Neural progenitor cell (in vitro differentiated cells): Measurements from ENCODE around the gene CD2AP. TPM values are rescaled to one million over a fixed set of nuclear protein-coding genes. Genes with fewer than 3 reads are reported as not detected.
"Not testable (repeated sequence)": the region's sequence is repeated elsewhere in the genome, so short reads cannot be mapped to it uniquely, and the experiment has no call there.

Experiments
- DNase-seq: peaks from one replicate; pipeline ENCODE4 v3.0.0-alpha.2; 2016; ENCODE audit warnings: low spot score
- H2AFZ ChIP-seq: fragments of 200-600 bp; sonication (generic); replicated peaks from 2 replicates; pipeline ENCODE4 v1.6.1; 2016; ENCODE audit warnings: antibody characterized with exemption
- H3F3A ChIP-seq: fragments of 200-600 bp; sonication (generic); 2 replicates; pipeline ENCODE4 v1.6.1; 2016; ENCODE audit warnings: antibody characterized with exemption, low read depth
- H3K27ac ChIP-seq: fragments of 200-600 bp; sonication (generic); 2 replicates; pipeline ENCODE4 v1.5.1; 2016; ENCODE audit warnings: mild to moderate bottlenecking
- H3K27me3 ChIP-seq: fragments of 200-600 bp; sonication (generic); 2 replicates; pipeline ENCODE4 v1.6.1; 2016; ENCODE audit warnings: mild to moderate bottlenecking, moderate library complexity
- H3K36me3 ChIP-seq: fragments of 200-600 bp; sonication (generic); 2 replicates; pipeline ENCODE4 v1.5.1; 2016
- H3K4me1 ChIP-seq: fragments of 200-600 bp; sonication (generic); 2 replicates; pipeline ENCODE4 v1.6.1; 2016; ENCODE audit warnings: mixed run types
- H3K4me2 ChIP-seq: fragments of 200-600 bp; sonication (generic); 2 replicates; pipeline ENCODE4 v1.6.1; 2016
- H3K4me3 ChIP-seq: fragments of 200-600 bp; sonication (generic); 2 replicates; pipeline ENCODE4 v1.5.1; 2016
- H3K79me2 ChIP-seq: fragments of 200-600 bp; sonication (generic); 2 replicates; pipeline ENCODE4 v1.6.1; 2016; ENCODE audit warnings: low read depth
- H3K9ac ChIP-seq: fragments of 200-600 bp; sonication (generic); 2 replicates; pipeline ENCODE4 v1.6.1; 2016
- H3K9me3 ChIP-seq: fragments of 200-600 bp; sonication (generic); 2 replicates; pipeline ENCODE4 v1.5.1; 2016; ENCODE audit warnings: low read depth
- H4K20me1 ChIP-seq: fragments of 200-600 bp; sonication (generic); 2 replicates; pipeline ENCODE4 v1.6.1; 2016; ENCODE audit warnings: low read depth
- H3K27ac Mint-ChIP-seq: 3 replicates; pipeline ENCODE4 v1.8.0; 2021; ENCODE audit warnings: mixed read lengths
- H3K27me3 Mint-ChIP-seq: 2 replicates; pipeline ENCODE4 v1.8.0; 2022; ENCODE audit warnings: low read depth, mild to moderate bottlenecking, inconsistent platforms, moderate library complexity, mixed read lengths; ENCODE audit not compliant: insufficient read depth
- H3K36me3 Mint-ChIP-seq: 3 replicates; pipeline ENCODE4 v1.8.0; 2021; ENCODE audit warnings: mixed read lengths
- H3K4me1 Mint-ChIP-seq: 3 replicates; pipeline ENCODE4 v1.8.0; 2021; ENCODE audit warnings: mixed read lengths
- H3K4me3 Mint-ChIP-seq: 3 replicates; pipeline ENCODE4 v1.8.0; 2021; ENCODE audit warnings: mild to moderate bottlenecking, moderate library complexity, mixed read lengths
- H3K9me3 Mint-ChIP-seq: 3 replicates; pipeline ENCODE4 v1.8.0; 2020; ENCODE audit warnings: mixed read lengths
- CTCF ChIP-seq: fragments of 200-600 bp; sonication (generic); IDR thresholded peaks from 2 replicates; pipeline ENCODE4 v1.5.1; 2017; ENCODE audit warnings: antibody characterized with exemption, mild to moderate bottlenecking
- EZH2 ChIP-seq: fragments of 200-600 bp; sonication (generic); IDR thresholded peaks from 2 replicates; pipeline ENCODE4 v1.6.1; 2017; ENCODE audit warnings: antibody characterized with exemption, mild to moderate bottlenecking, moderate library complexity
- EZH2phosphoT487 ChIP-seq: fragments of 200-600 bp; sonication (generic); IDR thresholded peaks from 2 replicates; pipeline ENCODE4 v1.6.1; 2017; ENCODE audit warnings: antibody characterized with exemption
- total RNA-seq: library from RNA; depleted of rRNA; stranded (reverse); fragments of >200 nt; gene quantifications from 2 replicates; pipeline ENCODE4 v1.2.3, GENCODE V29; 2015; ENCODE audit warnings: low replicate concordance

The CD2AP gene
- total RNA-seq, 1 donor from 2014 or later: 55.3 TPM

GRCh38 chr6:47647188-47647587, 169.6 kb downstream of the CD2AP start:
- Mint-ChIP-seq H3K4me3 (no peak overlapping the region), H3K9me3 (no peaks in the 10 kb centered on the region), H3K36me3 (no peaks in the 10 kb centered on the region), H3K27me3 (no peaks in the 10 kb centered on the region), H3K27ac (no peak overlapping the region), H3K4me1 (peaks cover 6% of the 10 kb centered on the region)
- Histone ChIP-seq H3K4me1 (peaks cover 14% of the 10 kb centered on the region), H3K79me2 (no peaks in the 10 kb centered on the region), H3F3A (peaks cover under 1% of the 10 kb centered on the region), H2AFZ (no peak overlapping the region), H3K9ac (no peak overlapping the region), H3K27me3 (no peaks in the 10 kb centered on the region), H3K4me3 (no peak overlapping the region), H3K9me3 (no peaks in the 10 kb centered on the region), H3K27ac (no peak overlapping the region), H3K4me2 (no peak overlapping the region), H3K36me3 (no peaks in the 10 kb centered on the region), H4K20me1 (no peaks in the 10 kb centered on the region)
- no peak for DNase-seq
- TF ChIP-seq EZH2phosphoT487: no peak
- TF ChIP-seq EZH2: no peak
- no peak for TF ChIP-seq CTCF

- H3K36me3 ChIP-seq, H3K27ac ChIP-seq, H3K27ac Mint-ChIP-seq, H3K36me3 Mint-ChIP-seq, H4K20me1 ChIP-seq, H3K27me3 ChIP-seq, H3K4me3 ChIP-seq, H3K9me3 Mint-ChIP-seq, H3K9me3 ChIP-seq, H3K4me3 Mint-ChIP-seq, H3K4me1 Mint-ChIP-seq, H3K79me2 ChIP-seq, H3K4me2 ChIP-seq, H3K9ac ChIP-seq, H2AFZ ChIP-seq, DNase-seq, H3F3A ChIP-seq, H3K27me3 Mint-ChIP-seq: not testable (repeated sequence)
- peaks cover 11% of the 10 kb centered on the region for H3K4me1 ChIP-seq
Observed at GRCh38 chr6:47647626-47648025, 170.0 kb downstream of the CD2AP start.

GRCh38 chr6:47648031-47648430, 170.4 kb downstream of the CD2AP start:
- no peaks in the 10 kb centered on the region for H3K27me3 ChIP-seq
- no peaks in the 10 kb centered on the region for H3K36me3 ChIP-seq
- H4K20me1 ChIP-seq: no peaks in the 10 kb centered on the region
- TF ChIP-seq CTCF (no peak), EZH2phosphoT487 (no peak), EZH2 (no peak)
- H3K9me3 ChIP-seq: no peaks in the 10 kb centered on the region
- no peak overlapping the region for H3K4me3 Mint-ChIP-seq
- no peaks in the 10 kb centered on the region for H3K36me3 Mint-ChIP-seq
- H2AFZ ChIP-seq: no peak overlapping the region
- H3K9ac ChIP-seq: no peak overlapping the region
- H3K27ac Mint-ChIP-seq: no peak overlapping the region
- H3F3A ChIP-seq: no peaks in the 10 kb centered on the region
- peaks cover 7% of the 10 kb centered on the region for H3K4me1 ChIP-seq
- H3K4me2 ChIP-seq: no peak overlapping the region
- H3K27me3 Mint-ChIP-seq: no peaks in the 10 kb centered on the region
- no peak overlapping the region for H3K4me3 ChIP-seq
- H3K27ac ChIP-seq: no peak overlapping the region
- no peak for DNase-seq
- no peaks in the 10 kb centered on the region for H3K79me2 ChIP-seq
- H3K9me3 Mint-ChIP-seq: no peaks in the 10 kb centered on the region
- no peaks in the 10 kb centered on the region for H3K4me1 Mint-ChIP-seq

- no peak for TF ChIP-seq EZH2phosphoT487
- TF ChIP-seq CTCF: no peak
- TF ChIP-seq EZH2: no peak
- Mint-ChIP-seq H3K27ac (no peak overlapping the region), H3K36me3 (no peaks in the 10 kb centered on the region), H3K27me3 (no peaks in the 10 kb centered on the region), H3K9me3 (no peaks in the 10 kb centered on the region), H3K4me1 (no peaks in the 10 kb centered on the region), H3K4me3 (no peak overlapping the region)
- H3K9me3 ChIP-seq: no peaks in the 10 kb centered on the region
- H3K4me2 ChIP-seq: no peak overlapping the region
- H3K4me1 ChIP-seq: no peaks in the 10 kb centered on the region
- no peak overlapping the region for H2AFZ ChIP-seq
- no peak overlapping the region for H3K4me3 ChIP-seq
- H3K27ac ChIP-seq: no peak overlapping the region
- no peaks in the 10 kb centered on the region for H3K79me2 ChIP-seq
- H3K36me3 ChIP-seq: no peaks in the 10 kb centered on the region
- no peak overlapping the region for H3K9ac ChIP-seq
- no peaks in the 10 kb centered on the region for H3K27me3 ChIP-seq
- no peak for DNase-seq
- H3F3A ChIP-seq: no peaks in the 10 kb centered on the region
- no peaks in the 10 kb centered on the region for H4K20me1 ChIP-seq
Observed at GRCh38 chr6:47650553-47651432, 173.2 kb downstream of the CD2AP start.
